HG03469 (cell line): Measurements from ENCODE around the gene TFRC.
"Not testable (repeated sequence)": the region's sequence is repeated elsewhere in the genome, so short reads cannot be mapped to it uniquely, and the experiment has no call there.

Experiments
- ATAC-seq: cut with Tn5 transposase; IDR thresholded peaks from one replicate; pipeline ENCODE4 v1.9.1; 2021; ENCODE audit warnings: mild to moderate bottlenecking, moderate library complexity, moderate number of reproducible peaks; ENCODE audit not compliant: unreplicated experiment

TFRC gene

DNA sequence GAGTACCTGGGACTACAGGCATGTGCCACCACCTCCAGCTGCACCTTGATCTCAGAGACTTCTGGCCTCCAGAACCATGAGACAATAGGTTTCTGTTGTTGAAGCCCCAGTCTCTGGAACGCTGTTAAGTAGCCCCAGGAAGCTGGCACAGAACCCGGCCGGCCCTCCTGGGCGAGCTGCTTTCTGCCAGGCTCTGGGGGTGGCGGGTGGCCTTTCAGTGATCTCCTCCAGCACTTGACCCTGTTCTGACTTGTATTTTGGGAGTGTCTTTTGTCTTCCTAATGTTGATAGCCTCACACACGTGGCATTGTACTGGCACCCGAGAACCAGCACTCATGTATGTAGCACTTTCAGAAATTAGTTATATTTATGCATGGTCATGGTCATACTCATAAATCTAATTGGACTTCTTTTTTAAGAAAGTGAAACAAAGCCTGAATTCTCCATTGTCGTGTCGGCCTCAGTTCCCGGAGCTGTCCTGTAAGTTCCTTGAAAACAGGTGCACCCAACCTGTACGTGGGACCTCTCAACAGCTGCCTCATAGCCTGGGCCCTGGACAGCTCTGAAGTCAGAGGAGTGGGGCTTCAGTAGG, 74.0 kb downstream of the TFRC start:
- no peak for ATAC-seq

DNA sequence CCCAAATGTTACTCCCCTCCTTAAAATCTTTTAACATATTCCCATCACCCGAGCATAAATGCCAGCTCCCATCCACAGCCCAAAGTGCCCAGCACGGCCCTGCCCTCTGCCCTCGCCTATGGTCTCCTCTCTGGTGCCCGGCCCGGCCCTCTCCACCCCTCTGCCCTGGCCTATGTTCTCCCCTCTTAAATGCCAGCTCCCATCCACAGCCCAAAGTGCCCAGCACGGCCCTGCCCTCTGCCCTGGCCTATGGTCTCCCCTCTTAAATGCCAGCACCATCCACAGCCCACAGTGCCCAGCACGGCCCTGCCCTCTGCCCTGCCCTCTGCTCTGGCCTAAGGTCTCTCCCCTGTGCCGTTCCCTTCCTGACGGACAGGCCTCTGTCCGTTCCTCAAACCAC, 76.6 kb downstream of the TFRC start:
- ATAC-seq: not testable (repeated sequence)

DNA sequence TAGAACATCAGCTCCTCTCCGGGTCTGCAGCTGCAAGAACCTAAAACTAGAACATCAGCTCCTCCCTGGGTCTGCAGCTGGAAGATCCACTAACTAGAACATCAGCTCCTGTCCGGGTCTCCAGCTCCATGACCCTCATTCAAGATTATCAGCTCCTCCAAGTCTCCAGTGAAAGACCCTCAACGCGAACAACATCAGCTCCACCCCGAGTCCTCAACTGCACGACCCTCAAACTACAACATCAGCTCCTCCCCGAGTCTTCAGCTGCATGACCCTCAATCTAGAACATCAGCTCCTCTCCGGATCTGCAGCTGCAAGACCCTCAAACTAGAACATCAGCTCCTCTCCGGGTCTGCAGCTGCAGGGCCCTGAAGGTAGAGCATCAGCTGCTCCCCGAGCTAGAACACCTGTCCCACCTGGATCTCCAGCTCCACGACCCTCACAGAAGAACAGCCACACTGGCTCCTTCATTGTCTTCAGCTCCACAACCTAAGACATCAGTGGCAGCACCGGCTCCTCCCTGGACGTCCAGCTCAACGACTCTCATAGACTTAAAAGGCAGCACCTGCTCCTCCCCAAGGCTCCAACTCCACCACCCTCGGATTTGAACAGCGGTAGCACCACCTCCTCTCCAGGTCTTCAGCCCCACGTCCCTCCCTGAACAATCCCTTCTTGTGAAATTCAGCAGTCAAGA, 77.4 kb downstream of the TFRC start:
- ATAC-seq: not testable (repeated sequence)

DNA sequence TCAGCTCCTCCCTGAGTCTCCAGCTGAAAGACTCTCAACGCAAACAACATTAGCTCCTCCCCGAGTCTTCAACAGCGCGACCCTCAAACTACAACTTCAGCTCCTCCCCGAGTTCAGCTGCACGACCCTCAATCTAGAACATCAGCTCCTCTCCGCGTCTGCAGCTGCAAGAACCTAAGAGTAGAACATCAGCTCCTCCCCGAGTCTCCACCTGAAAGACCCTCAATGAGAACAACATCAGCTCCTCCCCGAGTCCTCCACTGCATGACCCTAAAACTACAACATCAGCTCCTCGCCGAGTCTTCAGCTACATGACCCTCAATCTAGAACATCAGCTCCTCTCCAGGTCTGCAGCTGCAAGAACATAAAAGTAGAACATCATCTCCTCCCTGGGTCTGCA, 78.3 kb downstream of the TFRC start:
- ATAC-seq: no peak

DNA sequence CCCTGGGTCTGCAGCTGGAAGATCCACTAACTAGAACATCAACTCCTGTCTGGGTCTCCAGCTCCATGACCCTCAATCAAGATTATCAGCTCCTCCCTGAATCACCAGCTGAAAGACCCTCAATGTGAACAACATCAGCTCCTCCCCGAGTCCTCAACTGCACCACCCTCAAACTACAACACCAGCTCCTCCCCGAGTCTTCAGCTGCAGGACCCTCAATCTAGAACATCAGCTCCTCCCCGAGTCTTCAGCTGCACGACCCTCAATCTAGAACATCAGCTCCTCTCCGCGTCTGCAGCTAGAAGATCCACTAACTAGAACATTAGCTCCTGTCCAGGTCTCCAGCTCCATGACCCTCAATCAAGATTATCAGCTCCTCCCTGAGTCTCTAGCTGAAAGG, 79.2 kb downstream of the TFRC start:
- ATAC-seq: not testable (repeated sequence)

DNA sequence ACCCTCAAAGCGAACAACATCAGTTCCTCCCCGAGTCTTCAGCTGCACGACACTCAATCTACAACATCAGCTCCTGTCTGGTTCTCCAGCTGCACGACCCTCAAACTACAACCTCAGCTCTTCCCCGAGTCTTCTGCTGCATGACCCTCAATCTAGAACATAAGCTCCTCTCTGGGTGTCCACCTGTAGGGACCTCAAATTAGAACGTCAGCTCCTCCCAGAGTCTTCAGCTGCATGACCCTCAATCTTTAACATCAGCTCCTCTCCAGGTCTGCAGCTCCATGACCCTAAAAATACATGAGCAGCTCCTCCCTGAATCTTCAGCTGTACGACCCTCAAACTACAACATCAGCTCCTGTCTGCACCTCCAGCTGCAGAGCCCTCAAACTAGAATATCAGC, 80.7 kb downstream of the TFRC start:
- not testable (repeated sequence) for ATAC-seq

DNA sequence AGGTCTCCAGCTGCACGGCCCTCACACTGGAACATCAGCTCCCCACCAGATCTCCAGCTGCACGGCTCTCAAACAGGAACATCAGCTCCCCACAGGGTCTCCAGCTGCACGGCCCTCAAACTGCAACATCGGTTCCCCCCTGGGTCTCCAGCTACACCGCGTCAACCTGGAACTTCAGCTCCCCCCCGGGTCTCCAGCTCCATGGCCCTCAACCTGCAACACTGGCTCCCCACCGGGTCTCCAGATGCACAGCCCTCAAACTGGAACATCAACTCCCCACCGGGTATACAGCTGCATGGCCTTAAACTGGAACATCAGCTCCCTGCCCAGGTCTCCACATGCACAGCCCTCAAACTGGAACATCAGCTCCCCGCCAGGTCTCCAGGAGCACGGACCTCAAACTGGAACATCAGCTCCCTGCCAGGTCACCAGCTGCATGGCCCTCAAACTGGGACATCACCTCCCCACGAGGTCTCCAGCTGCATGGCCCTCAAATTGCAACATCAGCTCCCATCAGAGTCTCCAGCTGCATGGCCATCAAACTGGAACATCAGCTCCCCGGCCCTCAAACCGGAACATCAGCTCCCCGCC, 81.4 kb downstream of the TFRC start:
- ATAC-seq: not testable (repeated sequence)

DNA sequence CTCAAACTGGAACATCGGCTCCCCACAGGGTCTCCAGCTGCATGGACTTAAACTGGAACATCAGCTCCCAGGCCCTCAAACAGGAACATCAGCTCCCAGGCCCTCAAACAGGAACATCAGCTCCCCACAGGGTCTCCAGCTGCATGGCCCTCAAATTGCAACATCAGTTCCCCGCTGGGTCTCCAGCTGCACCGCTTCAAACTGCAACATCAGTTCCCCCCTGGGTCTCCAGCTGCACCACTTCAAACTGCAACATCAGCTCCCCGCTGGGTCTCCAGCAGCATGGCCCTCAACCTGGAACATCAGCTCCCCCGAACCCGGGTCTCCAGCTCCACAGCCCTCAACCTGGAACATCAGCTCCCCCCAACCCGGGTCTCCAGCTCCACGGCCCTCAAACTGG, 82.0 kb downstream of the TFRC start:
- ATAC-seq: no peak
